ENCODE data around the gene NFATC2. TPM values are rescaled to one million over a fixed set of nuclear protein-coding genes. Genes with fewer than 3 reads are reported as not detected.

NFATC2 gene
- total RNA-seq, 2 donors from 2014 or later = 29.4 to 41.1 TPM

DNA sequence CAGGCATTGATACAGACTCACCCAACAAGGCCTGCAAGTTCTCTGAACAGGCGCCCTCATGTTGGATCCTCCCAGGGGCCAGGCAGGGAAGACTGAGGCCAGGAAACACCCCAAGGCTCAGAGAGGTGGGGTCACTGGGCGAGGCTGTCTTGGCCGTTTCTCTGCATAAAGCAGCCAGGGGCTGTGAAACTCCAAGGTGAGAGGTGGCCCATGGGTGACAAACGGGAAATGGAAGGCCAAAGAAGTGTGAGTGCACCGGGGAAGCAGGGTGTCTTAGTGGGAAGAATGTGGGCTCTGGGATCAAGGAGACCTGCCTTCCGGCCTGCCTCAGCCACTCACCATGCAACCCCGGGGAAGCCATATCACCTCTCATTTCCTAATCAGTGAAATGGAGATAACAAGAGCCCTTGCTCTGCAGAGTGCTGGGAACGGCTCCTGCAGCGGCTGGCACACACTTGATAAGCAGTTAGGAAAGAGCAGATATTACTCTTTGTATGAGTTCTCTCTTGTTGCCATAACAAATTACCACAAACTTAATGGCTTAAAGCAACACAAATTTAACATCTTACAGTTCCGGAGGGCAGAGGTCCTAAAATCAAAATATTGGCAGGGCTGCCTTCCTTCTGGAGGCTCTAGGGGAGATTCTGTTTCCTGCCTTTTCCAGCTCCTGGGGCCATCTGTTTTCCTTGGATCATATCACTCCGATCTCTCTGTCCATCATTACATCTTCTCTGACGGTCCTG lies 168.6 kb downstream of the NFATC2 start:
- peak overlapping the region; percentile 31 for H3K27ac Mint-ChIP-seq
- H3K4me1 Mint-ChIP-seq = peaks cover under 1% of the 10 kb centered on the region
- ATAC-seq (replicated peaks) = no peak
- H3K27me3 Mint-ChIP-seq = no peaks in the 10 kb centered on the region
- no peaks in the 10 kb centered on the region for H3K36me3 Mint-ChIP-seq (ENCODE audit: low read depth)
- no peak overlapping the region for H3K4me3 Mint-ChIP-seq
- H3K9me3 Mint-ChIP-seq = no peaks in the 10 kb centered on the region

DNA sequence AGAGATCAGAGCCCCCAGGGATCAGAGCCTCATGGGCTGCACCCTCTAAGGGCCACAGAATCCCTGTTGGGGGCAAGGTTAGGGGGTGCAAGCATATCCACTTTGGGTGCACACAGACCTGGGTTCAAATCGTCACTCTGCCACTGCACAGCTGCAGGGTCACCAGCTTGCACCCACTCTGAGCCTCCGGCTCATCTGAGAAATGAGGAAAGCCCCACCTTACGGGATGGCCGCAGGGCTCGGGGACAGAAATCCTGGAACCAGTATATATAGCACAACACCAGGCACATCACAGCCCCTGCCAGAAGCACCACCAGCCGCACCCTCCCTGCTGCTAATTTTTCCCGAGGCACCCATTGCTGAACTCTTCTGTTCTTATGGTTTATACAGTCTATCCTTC lies 169.6 kb downstream of the NFATC2 start:
- H3K36me3 Mint-ChIP-seq (ENCODE audit: low read depth) = no peaks in the 10 kb centered on the region
- H3K4me3 Mint-ChIP-seq = no peak overlapping the region
- H3K27ac Mint-ChIP-seq = no peak overlapping the region
- no peak for ATAC-seq (replicated peaks)
- no peaks in the 10 kb centered on the region for H3K27me3 Mint-ChIP-seq
- H3K9me3 Mint-ChIP-seq = no peaks in the 10 kb centered on the region
- H3K4me1 Mint-ChIP-seq = peaks cover 7% of the 10 kb centered on the region

DNA sequence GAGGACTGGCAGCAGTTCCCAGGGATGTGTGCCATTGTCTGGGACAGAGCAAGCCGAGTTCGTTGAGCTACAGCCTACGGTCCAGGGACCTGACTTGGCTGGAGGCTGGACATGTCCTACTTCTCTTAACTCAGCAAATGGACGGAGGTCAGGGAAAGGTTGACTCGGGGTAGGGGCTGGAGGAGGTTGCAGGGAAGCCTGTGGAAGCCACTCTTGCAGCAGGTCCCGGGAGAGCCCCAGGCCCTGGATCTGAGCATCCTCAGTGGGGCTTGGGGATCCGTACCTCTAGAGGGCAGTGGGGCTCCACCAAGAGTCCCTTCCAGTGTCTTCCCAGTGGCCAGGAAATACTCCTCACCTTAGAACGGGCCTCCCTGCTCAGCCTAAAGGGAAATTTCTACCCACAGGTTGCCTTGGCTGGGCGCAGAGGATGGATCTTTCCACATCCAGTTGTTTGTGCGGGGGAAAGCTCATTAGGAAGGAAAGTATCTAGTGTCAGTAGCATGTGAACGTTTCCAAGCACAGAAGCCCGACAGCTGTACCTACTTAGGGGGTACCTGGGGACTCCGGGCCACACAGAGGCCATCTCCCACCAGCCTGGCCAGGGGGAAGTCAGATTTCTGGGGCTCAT lies 170.2 kb downstream of the NFATC2 start:
- H3K4me3 Mint-ChIP-seq = no peak overlapping the region
- H3K36me3 Mint-ChIP-seq (ENCODE audit: low read depth) = no peaks in the 10 kb centered on the region
- H3K27ac Mint-ChIP-seq = no peak overlapping the region
- H3K9me3 Mint-ChIP-seq = no peaks in the 10 kb centered on the region
- H3K27me3 Mint-ChIP-seq = no peaks in the 10 kb centered on the region
- peaks cover 7% of the 10 kb centered on the region for H3K4me1 Mint-ChIP-seq
- ATAC-seq (replicated peaks) = peak; percentile 94

DNA sequence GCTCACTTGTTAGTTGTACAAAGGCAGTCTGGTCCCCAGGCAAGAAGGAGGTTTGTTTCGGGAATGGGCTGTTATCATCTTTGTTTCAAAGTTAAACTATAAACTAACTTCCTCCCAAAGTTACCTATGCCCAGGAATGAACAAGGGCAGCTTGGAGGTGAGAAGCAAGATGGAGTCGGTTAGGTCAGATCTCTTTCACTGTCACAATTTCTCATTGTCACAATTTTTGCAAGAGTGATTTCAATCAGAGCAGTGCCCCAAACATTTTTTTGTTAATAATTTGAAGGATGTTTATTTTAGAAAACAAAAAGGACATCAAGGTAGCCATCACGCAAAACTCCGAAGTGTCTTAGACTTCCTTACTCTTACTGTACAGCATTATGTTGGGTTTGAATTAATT lies 170.8 kb downstream of the NFATC2 start:
- no peak for ATAC-seq (replicated peaks)
- no peak overlapping the region for H3K27ac Mint-ChIP-seq
- no peaks in the 10 kb centered on the region for H3K9me3 Mint-ChIP-seq
- peaks cover 7% of the 10 kb centered on the region for H3K4me1 Mint-ChIP-seq
- no peaks in the 10 kb centered on the region for H3K36me3 Mint-ChIP-seq (ENCODE audit: low read depth)
- H3K4me3 Mint-ChIP-seq = no peak overlapping the region
- no peaks in the 10 kb centered on the region for H3K27me3 Mint-ChIP-seq

GRCh38 chr20:51369503-51369902 lies 173.0 kb downstream of the NFATC2 start:
- ATAC-seq (replicated peaks) = no peak
- Mint-ChIP-seq H3K4me3 (no peak overlapping the region), H3K9me3 (no peaks in the 10 kb centered on the region), H3K27me3 (no peaks in the 10 kb centered on the region), H3K36me3 (ENCODE audit: low read depth) (no peaks in the 10 kb centered on the region), H3K4me1 (peaks cover 7% of the 10 kb centered on the region), H3K27ac (no peak overlapping the region)

GRCh38 chr20:51368461-51369211 lies 173.9 kb downstream of the NFATC2 start:
- Mint-ChIP-seq H3K9me3 (peaks cover 4% of the 10 kb centered on the region), H3K36me3 (ENCODE audit: low read depth) (no peaks in the 10 kb centered on the region), H3K27me3 (no peaks in the 10 kb centered on the region), H3K4me1 (peaks cover 7% of the 10 kb centered on the region), H3K4me3 (no peak overlapping the region), H3K27ac (no peak overlapping the region)
- ATAC-seq (replicated peaks) = peak; percentile 38

GRCh38 chr20:51366155-51366886 lies 176.2 kb downstream of the NFATC2 start:
- Mint-ChIP-seq H3K36me3 (ENCODE audit: low read depth) (no peaks in the 10 kb centered on the region), H3K4me3 (no peak overlapping the region), H3K4me1 (peaks cover 7% of the 10 kb centered on the region), H3K9me3 (peaks cover 8% of the 10 kb centered on the region), H3K27me3 (no peaks in the 10 kb centered on the region), H3K27ac (no peak overlapping the region)
- peak; percentile 37 for ATAC-seq (replicated peaks)

- Mint-ChIP-seq H3K36me3 (ENCODE audit: low read depth) (no peaks in the 10 kb centered on the region), H3K27ac (no peak overlapping the region), H3K27me3 (no peaks in the 10 kb centered on the region), H3K4me1 (peaks cover 7% of the 10 kb centered on the region), H3K9me3 (peaks cover 8% of the 10 kb centered on the region), H3K4me3 (no peak overlapping the region)
- no peak for ATAC-seq (replicated peaks)
These were observed 176.8 kb downstream of the NFATC2 start for GRCh38 chr20:51365670-51366069.

DNA sequence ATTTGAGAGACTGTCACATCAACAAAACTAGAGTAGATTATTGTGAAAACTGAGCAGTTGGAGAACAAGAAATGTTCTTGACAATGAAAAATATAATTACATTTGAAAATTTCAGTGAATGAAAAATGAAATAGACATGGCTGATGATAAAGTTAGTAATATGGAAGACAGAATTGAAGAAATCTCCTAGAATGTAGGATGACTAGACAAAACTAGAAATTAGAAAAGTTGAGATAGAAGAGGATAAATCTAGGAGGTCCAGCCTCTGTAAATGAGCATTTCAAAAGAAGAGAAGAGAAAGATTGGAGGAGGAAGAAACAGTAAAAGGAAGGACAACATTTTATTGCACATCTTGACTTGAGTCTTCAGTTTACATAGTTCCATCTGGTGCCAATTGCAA lies 178.7 kb downstream of the NFATC2 start:
- Mint-ChIP-seq H3K4me1 (peaks cover 6% of the 10 kb centered on the region), H3K4me3 (no peak overlapping the region), H3K36me3 (ENCODE audit: low read depth) (no peaks in the 10 kb centered on the region), H3K9me3 (peaks cover 8% of the 10 kb centered on the region), H3K27ac (no peak overlapping the region), H3K27me3 (no peaks in the 10 kb centered on the region)
- ATAC-seq (replicated peaks) = no peak

DNA sequence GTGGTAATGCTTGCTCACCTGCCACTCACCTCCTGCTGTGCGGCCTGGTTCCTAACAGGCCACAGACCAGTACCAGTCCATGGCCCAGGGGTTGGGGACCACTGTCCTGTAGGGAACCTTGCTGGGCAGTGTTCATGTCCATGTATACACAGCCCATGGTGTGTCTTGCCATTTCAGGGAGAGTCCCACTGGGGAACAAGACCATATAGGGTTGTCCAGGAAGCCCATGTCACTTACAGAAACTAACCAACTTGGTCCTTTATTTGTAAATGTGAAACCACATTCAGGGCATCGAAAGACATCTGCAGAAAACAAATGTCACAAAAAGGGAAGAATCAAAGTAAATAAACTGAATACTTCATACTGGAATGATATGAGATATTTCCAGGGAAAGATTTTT lies 179.1 kb downstream of the NFATC2 start:
- no peaks in the 10 kb centered on the region for H3K36me3 Mint-ChIP-seq (ENCODE audit: low read depth)
- H3K9me3 Mint-ChIP-seq = peaks cover 8% of the 10 kb centered on the region
- H3K4me1 Mint-ChIP-seq = peaks cover 1% of the 10 kb centered on the region
- H3K4me3 Mint-ChIP-seq = no peak overlapping the region
- H3K27me3 Mint-ChIP-seq = no peaks in the 10 kb centered on the region
- ATAC-seq (replicated peaks) = peak; percentile 69
- no peak overlapping the region for H3K27ac Mint-ChIP-seq

- ATAC-seq (replicated peaks) = no peak
- Mint-ChIP-seq H3K4me3 (no peak overlapping the region), H3K36me3 (ENCODE audit: low read depth) (no peaks in the 10 kb centered on the region), H3K27ac (no peak overlapping the region), H3K4me1 (no peaks in the 10 kb centered on the region), H3K9me3 (peaks cover 12% of the 10 kb centered on the region), H3K27me3 (peaks cover 4% of the 10 kb centered on the region)
These were observed 180.3 kb downstream of the NFATC2 start for GRCh38 chr20:51362254-51362653.

- peaks cover 13% of the 10 kb centered on the region for H3K9me3 Mint-ChIP-seq
- ATAC-seq (replicated peaks) = no peak
- H3K4me1 Mint-ChIP-seq = no peaks in the 10 kb centered on the region
- no peaks in the 10 kb centered on the region for H3K36me3 Mint-ChIP-seq (ENCODE audit: low read depth)
- no peak overlapping the region for H3K4me3 Mint-ChIP-seq
- H3K27ac Mint-ChIP-seq = no peak overlapping the region
- peaks cover 4% of the 10 kb centered on the region for H3K27me3 Mint-ChIP-seq
These were observed 181.3 kb downstream of the NFATC2 start for GRCh38 chr20:51361258-51361657.

DNA sequence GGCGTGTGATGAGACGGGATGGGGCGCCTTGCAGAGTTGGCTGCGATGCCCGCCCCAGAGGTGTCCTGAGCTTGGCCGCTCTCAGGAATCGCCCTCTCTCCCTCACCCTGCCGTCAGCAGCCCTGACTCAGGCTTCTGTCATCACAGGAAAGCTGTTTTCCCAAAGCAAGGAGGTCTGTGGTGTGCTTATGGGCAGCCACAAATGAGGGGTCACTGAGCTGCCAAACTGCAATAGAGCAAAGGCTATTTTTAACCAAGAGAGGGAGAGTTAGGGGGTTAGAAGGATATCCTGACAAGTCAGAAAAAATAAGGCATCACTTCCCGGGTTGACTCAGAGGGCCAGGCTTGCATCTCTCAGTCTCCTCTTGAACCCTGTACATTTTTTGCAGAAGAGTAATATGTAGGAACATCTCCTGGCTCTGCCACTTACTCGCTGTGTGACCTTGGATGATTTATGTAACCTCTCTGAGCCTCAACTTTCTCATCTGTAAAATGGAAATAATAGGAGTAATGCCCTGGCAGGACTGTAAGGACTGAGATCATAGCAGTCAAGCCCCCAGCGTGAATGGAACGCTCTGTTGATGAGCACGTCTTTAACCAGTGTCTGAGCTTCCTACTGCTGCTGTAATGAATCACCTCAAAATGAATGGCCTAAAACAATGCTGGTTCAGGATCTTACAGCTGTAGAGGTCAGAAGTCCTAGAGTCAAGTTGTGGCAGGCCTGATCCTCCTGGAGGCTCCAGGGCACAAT lies 181.9 kb downstream of the NFATC2 start:
- H3K4me1 Mint-ChIP-seq = no peaks in the 10 kb centered on the region

DNA sequence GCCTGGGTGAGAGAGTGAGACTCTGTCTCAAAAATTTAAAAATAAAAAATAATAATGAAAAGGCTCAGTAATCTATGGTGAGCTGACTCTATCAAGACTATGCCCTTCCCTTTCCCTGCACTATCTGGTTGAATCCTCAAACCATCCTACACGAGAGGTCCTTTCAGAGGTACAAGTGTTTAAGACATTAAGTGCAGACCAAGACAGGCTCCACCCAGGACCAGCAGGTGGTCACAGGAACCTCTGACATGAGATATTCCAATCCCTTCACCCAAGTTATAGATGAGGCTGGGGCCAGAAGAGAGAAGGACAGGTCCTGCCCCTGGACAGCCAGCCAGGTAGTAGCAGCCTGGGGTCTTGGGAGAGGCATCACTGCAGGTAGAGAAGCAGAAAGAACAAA lies 182.6 kb downstream of the NFATC2 start:
- Mint-ChIP-seq H3K4me1 (no peaks in the 10 kb centered on the region), H3K4me3 (no peak overlapping the region), H3K9me3 (peaks cover 13% of the 10 kb centered on the region), H3K27me3 (peaks cover 4% of the 10 kb centered on the region), H3K36me3 (ENCODE audit: low read depth) (no peaks in the 10 kb centered on the region), H3K27ac (no peak overlapping the region)
- ATAC-seq (replicated peaks) = no peak

More for the DNA sequence above, 181.9 kb downstream of the NFATC2 start:
- ATAC-seq (replicated peaks) = no peak
- Mint-ChIP-seq H3K27ac (no peak overlapping the region), H3K36me3 (ENCODE audit: low read depth) (no peaks in the 10 kb centered on the region), H3K4me3 (no peak overlapping the region), H3K27me3 (peaks cover 4% of the 10 kb centered on the region), H3K9me3 (peaks cover 13% of the 10 kb centered on the region)

Measured in activated T-helper 17 cell treated with anti-CD3 and anti-CD28 coated beads, Interleukin-2, amount 50 U/mL, for 72 hours (primary cell).